ENCODE results near the gene CDC20. TPM values are rescaled to one million over a fixed set of nuclear protein-coding genes. Genes with fewer than 3 reads are reported as not detected.

CDC20 gene
- total RNA-seq, 4 donors from 2014 or later = 1.2 to 6.5 (median 2.2) TPM

- no peak for TF ChIP-seq CTCF (IDR thresholded peaks at IDR 0.05; ENCODE audit: low read depth)
Measured at GRCh38 chr1:43387976-43388599, 29.3 kb downstream of the CDC20 start.

GRCh38 chr1:43388613-43389012, 29.8 kb downstream of the CDC20 start:
- no peak for TF ChIP-seq CTCF (IDR thresholded peaks at IDR 0.05; ENCODE audit: low read depth)

GRCh38 chr1:43389326-43390313, 30.8 kb downstream of the CDC20 start, which contains the start of the genes MED8 and SZT2:
Gene MED8 (minus strand): TSS chr1:43389800. CDS start chr1:43389764, 36 bp downstream.
Gene SZT2 (plus strand): TSS chr1:43389899. CDS start chr1:43389969, 70 bp downstream.
- no peak for TF ChIP-seq CTCF (IDR thresholded peaks at IDR 0.05; ENCODE audit: low read depth)

DNA sequence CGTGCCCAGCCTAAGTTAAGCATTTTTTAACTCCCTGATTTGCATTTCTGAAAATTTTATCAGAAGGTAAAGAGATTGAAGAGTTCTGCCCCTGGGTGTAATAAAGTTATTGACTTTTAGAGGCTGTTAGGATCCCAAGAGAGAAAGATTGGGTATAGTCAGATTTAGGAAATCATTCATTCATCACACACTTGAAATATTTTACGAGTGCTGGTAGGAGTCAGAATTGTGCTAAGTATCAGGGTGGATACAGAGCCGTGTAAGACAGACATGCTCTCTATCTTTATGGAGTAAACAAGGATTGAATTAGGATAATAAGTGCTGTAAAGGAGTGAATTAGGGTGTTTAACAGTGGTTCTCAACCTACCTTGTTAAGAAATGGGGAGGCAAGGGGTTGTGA, 33.9 kb downstream of the CDC20 start:
- TF ChIP-seq CTCF (IDR thresholded peaks at IDR 0.05; ENCODE audit: low read depth) = no peak

GRCh38 chr1:43395523-43395922, 36.7 kb downstream of the CDC20 start:
- TF ChIP-seq CTCF (IDR thresholded peaks at IDR 0.05; ENCODE audit: low read depth) = no peak

GRCh38 chr1:43396059-43396458, 37.3 kb downstream of the CDC20 start:
- no peak for TF ChIP-seq CTCF (IDR thresholded peaks at IDR 0.05; ENCODE audit: low read depth)

DNA sequence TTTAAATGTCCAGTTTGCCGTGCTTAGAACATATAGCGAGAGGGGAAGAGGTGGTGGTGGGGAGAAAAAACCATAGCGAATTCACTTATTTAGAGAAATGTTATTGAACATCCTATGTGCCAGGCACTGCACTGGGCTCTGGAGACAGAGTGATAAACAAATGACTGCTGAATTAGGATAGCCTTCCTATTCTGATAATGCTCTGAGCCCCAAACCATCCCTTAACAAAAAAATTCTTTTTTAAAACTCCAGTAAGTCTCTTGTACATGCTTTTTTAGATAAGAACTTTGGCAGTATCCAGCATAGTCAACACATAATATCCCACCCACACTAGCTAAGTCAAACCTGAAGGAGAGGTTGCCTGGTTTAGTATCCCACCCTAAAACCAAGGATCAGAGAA, 39.4 kb downstream of the CDC20 start:
- no peak for TF ChIP-seq CTCF (IDR thresholded peaks at IDR 0.05; ENCODE audit: low read depth)

All from subcutaneous adipose tissue (tissue), 4 donors.